Upper lobe of left lung (tissue), 4 donors: ENCODE measurements around the gene SIK3.

Experiments used
- CTCF ChIP-seq, 6 experiments: fragments of 450-650 bp in 4 of 6; fragments of 200-600 bp in 2 of 6; sonication (generic) in 2 of 6; IDR thresholded peaks; one replicate each; pipeline ENCODE4 v1.5.1; 2016 to 2019; ENCODE audit warnings: antibody characterized with exemption in 6 of 6
- POLR2AphosphoS5 ChIP-seq, 2 donors: sonication (generic); formaldehyde crosslinking; IDR thresholded peaks; one replicate each; pipeline ENCODE4 v1.5.1; 2017; ENCODE audit warnings: antibody characterized with exemption in 2 of 2

DNA sequence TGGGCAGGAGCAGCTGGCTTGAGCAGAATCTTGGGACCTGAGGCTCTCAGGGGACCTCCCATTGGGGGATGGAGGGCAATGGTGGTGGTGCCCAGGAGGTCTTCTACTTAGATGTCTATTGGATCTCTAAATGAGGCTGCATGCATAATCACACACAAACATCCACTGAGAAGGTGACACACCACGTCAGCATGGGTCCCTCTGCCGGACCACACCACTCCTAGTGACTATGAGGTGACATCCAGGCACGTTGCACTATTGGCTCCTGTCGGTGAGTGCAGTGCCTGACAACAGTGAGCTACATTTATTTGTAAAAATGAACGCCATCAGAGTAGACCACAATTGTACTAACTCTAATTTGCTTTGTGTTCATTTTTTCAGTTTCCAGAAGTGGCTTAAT, 272.8 kb downstream of the SIK3 start:
- TF ChIP-seq POLR2AphosphoS5 (IDR thresholded peaks at IDR 0.05) (no peak), CTCF (IDR thresholded peaks at IDR 0.05) (no peak)
